Measurements from ENCODE around the gene GDF2.

The GDF2 gene

DNA sequence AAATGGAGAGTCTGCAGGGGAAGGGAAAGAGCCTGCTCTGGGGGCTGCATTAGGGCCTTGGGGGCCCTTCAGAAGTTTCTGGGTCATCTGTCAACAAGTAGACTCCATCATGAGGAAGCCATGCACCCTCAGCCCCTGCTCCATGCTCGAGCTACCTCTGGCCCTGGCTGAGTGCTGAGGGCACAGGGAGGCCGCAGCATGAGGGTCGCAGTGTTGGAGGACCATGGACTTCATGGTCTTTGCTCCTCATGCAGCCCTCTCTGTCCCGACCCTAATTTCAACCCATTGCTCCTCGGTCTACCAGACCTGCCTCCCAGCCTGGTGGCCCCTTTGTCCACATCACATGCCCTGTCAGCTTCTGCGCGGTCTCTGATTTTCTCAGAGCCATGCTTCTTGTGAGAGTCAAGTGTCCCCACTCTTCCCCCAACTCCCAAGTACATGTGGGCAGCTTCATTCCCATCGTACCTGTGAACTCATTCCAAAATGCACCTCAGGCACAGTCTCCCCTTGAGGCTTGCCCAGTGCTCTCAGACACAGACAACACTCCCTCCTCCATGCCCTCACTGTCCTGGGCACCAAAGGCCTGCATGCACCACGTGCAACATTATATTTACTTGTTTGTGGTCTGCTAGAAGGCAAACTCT lies 47.1 kb downstream of the GDF2 start:
- H3K9ac ChIP-seq (ENCODE audit: low read length): no peak overlapping the region
- H3F3A ChIP-seq (ENCODE audit: insufficient read depth, low read length): no peaks in the 10 kb centered on the region
- TF ChIP-seq CTCF (IDR thresholded peaks at IDR 0.05; ENCODE audit: low read length) (no peak), EZH2 (IDR thresholded peaks at IDR 0.05; ENCODE audit: borderline replicate concordance, low read length) (no peak)
- no peaks in the 10 kb centered on the region for H3K79me2 ChIP-seq (ENCODE audit: insufficient read depth, low read length)
- no peak overlapping the region for H3K27ac ChIP-seq (ENCODE audit: low read depth, low read length, poor library complexity, severe bottlenecking)
- no peaks in the 10 kb centered on the region for H3K36me3 ChIP-seq (ENCODE audit: insufficient read depth, low read length)
- no peaks in the 10 kb centered on the region for H3K4me1 ChIP-seq (ENCODE audit: insufficient read depth, low read length, severe bottlenecking)
- H3K9me3 ChIP-seq (ENCODE audit: low read length): no peaks in the 10 kb centered on the region
- H3K27me3 ChIP-seq (ENCODE audit: insufficient read depth, low read length): no peaks in the 10 kb centered on the region
- H2AFZ ChIP-seq (ENCODE audit: low read length): no peak overlapping the region
- H3K4me2 ChIP-seq (ENCODE audit: low read length): no peak overlapping the region
- no peaks in the 10 kb centered on the region for H3K9me2 ChIP-seq (ENCODE audit: low read depth, low read length)
- no peaks in the 10 kb centered on the region for H4K20me1 ChIP-seq (ENCODE audit: insufficient read depth, low read length)
- no peak overlapping the region for H3K4me3 ChIP-seq (ENCODE audit: low read depth, low read length, poor library complexity, severe bottlenecking)

DNA sequence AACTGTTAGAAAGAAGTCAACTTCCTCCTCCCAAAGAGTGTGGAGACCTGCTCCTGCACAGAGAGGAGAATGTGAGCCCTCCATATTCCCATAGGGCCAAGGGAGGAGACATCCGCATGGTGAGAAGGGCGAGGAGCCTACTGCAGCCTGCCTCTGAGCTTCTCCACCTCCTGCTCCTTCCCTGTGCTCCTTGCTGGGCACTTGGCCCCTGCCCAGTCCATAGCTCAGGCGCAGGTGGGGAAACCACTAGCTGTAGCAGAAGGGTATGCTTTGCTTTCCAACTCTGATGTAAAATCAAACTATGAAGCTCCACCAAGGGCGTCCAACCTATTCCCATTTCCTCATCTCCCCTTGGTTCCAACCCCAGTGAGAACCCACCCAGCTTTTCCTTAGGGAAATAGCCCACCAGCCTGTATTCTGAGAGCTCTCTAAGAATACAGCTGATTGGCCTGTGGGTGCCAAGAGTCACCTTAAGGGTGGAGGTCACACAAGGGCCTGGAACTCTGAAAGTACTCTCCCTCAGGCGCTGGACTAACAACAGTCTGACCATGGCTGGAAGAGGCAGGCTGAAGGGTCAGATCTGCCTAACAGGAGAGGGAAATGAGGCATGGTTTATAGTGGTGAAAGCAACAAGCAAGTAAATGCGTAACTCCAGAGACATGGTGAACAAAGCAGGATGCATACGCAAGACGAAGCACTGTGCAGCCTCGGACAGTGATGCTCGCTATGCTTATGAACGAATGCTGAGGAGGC lies 47.9 kb downstream of the GDF2 start:
- Histone ChIP-seq H3K79me2 (ENCODE audit: insufficient read depth, low read length) (no peaks in the 10 kb centered on the region), H3F3A (ENCODE audit: insufficient read depth, low read length) (no peaks in the 10 kb centered on the region), H3K9me2 (ENCODE audit: low read depth, low read length) (no peaks in the 10 kb centered on the region), H3K4me3 (ENCODE audit: low read depth, low read length, poor library complexity, severe bottlenecking) (no peak overlapping the region), H3K4me1 (ENCODE audit: insufficient read depth, low read length, severe bottlenecking) (no peaks in the 10 kb centered on the region), H3K4me2 (ENCODE audit: low read length) (no peak overlapping the region), H3K9ac (ENCODE audit: low read length) (no peak overlapping the region), H4K20me1 (ENCODE audit: insufficient read depth, low read length) (no peaks in the 10 kb centered on the region), H3K9me3 (ENCODE audit: low read length) (no peaks in the 10 kb centered on the region), H2AFZ (ENCODE audit: low read length) (no peak overlapping the region), H3K27ac (ENCODE audit: low read depth, low read length, poor library complexity, severe bottlenecking) (no peak overlapping the region), H3K27me3 (ENCODE audit: insufficient read depth, low read length) (no peaks in the 10 kb centered on the region), H3K36me3 (ENCODE audit: insufficient read depth, low read length) (no peaks in the 10 kb centered on the region)
- no peak for TF ChIP-seq CTCF (IDR thresholded peaks at IDR 0.05; ENCODE audit: low read length)
- TF ChIP-seq EZH2 (IDR thresholded peaks at IDR 0.05; ENCODE audit: borderline replicate concordance, low read length): no peak

GRCh38 chr10:47370878-47371277 lies 48.6 kb downstream of the GDF2 start:
- Histone ChIP-seq H3K27ac (ENCODE audit: low read depth, low read length, poor library complexity, severe bottlenecking) (no peak overlapping the region), H2AFZ (ENCODE audit: low read length) (no peak overlapping the region), H3K4me2 (ENCODE audit: low read length) (no peak overlapping the region), H3K9me2 (ENCODE audit: low read depth, low read length) (no peaks in the 10 kb centered on the region), H3F3A (ENCODE audit: insufficient read depth, low read length) (no peaks in the 10 kb centered on the region), H3K9ac (ENCODE audit: low read length) (no peak overlapping the region), H4K20me1 (ENCODE audit: insufficient read depth, low read length) (no peaks in the 10 kb centered on the region), H3K36me3 (ENCODE audit: insufficient read depth, low read length) (no peaks in the 10 kb centered on the region), H3K9me3 (ENCODE audit: low read length) (no peaks in the 10 kb centered on the region), H3K79me2 (ENCODE audit: insufficient read depth, low read length) (no peaks in the 10 kb centered on the region), H3K27me3 (ENCODE audit: insufficient read depth, low read length) (no peaks in the 10 kb centered on the region), H3K4me3 (ENCODE audit: low read depth, low read length, poor library complexity, severe bottlenecking) (no peak overlapping the region), H3K4me1 (ENCODE audit: insufficient read depth, low read length, severe bottlenecking) (no peaks in the 10 kb centered on the region)
- no peak for TF ChIP-seq EZH2 (IDR thresholded peaks at IDR 0.05; ENCODE audit: borderline replicate concordance, low read length)
- TF ChIP-seq CTCF (IDR thresholded peaks at IDR 0.05; ENCODE audit: low read length): no peak
